GM23248 (cell line): ENCODE measurements around the gene RBM10. TPM values are rescaled to one million over a fixed set of nuclear protein-coding genes. Genes with fewer than 3 reads are reported as not detected.

ENCODE experiments used
- DNase-seq: peaks from one replicate; pipeline ENCODE4 v3.0.0-alpha.2; 2015
- H2AFZ ChIP-seq: fragments of 200-600 bp; sonication (generic); 2 replicates; pipeline ENCODE4 v1.6.1; 2016; ENCODE audit warnings: antibody characterized with exemption
- H3F3A ChIP-seq: fragments of 200-600 bp; sonication (generic); 2 replicates; pipeline ENCODE4 v1.6.1; 2016; ENCODE audit warnings: mild to moderate bottlenecking, antibody characterized with exemption, mixed run types; ENCODE audit not compliant: insufficient read depth
- H3K27ac ChIP-seq: fragments of 200-600 bp; sonication (generic); 2 replicates; pipeline ENCODE4 v1.5.1; 2016; ENCODE audit warnings: mild to moderate bottlenecking
- H3K27me3 ChIP-seq: fragments of 200-600 bp; sonication (generic); replicated peaks from 2 replicates; pipeline ENCODE4 v1.6.1; 2016; ENCODE audit warnings: mild to moderate bottlenecking; ENCODE audit not compliant: insufficient read depth
- H3K36me3 ChIP-seq: fragments of 200-600 bp; sonication (generic); 2 replicates; pipeline ENCODE4 v1.6.1; 2016; ENCODE audit warnings: low read depth, mild to moderate bottlenecking
- H3K4me1 ChIP-seq: fragments of 200-600 bp; sonication (generic); 2 replicates; pipeline ENCODE4 v1.6.1; 2016; ENCODE audit warnings: mild to moderate bottlenecking; ENCODE audit not compliant: insufficient read depth
- H3K4me2 ChIP-seq: fragments of 200-600 bp; sonication (generic); one replicate; pipeline ENCODE4 v1.6.1; 2016; ENCODE audit warnings: mild to moderate bottlenecking; ENCODE audit not compliant: unreplicated experiment
- H3K4me3 ChIP-seq: fragments of 200-600 bp; sonication (generic); 2 replicates; pipeline ENCODE4 v1.5.1; 2016; ENCODE audit warnings: mild to moderate bottlenecking
- H3K79me2 ChIP-seq: fragments of 200-600 bp; sonication (generic); 2 replicates; pipeline ENCODE4 v1.6.1; 2016; ENCODE audit warnings: mild to moderate bottlenecking; ENCODE audit not compliant: insufficient read depth
- H3K9ac ChIP-seq: fragments of 200-600 bp; sonication (generic); 2 replicates; pipeline ENCODE4 v1.6.1; 2016; ENCODE audit warnings: mild to moderate bottlenecking
- H3K9me2 ChIP-seq: fragments of 200-600 bp; sonication (generic); 2 replicates; pipeline ENCODE4 v1.6.1; 2016; ENCODE audit warnings: mixed run types, mild to moderate bottlenecking, moderate library complexity; ENCODE audit not compliant: insufficient read depth
- H3K9me3 ChIP-seq: fragments of 200-600 bp; sonication (generic); one replicate; pipeline ENCODE4 v1.6.1; 2017; ENCODE audit warnings: low read depth
- H4K20me1 ChIP-seq: fragments of 200-600 bp; sonication (generic); 2 replicates; pipeline ENCODE4 v1.6.0; 2016; ENCODE audit not compliant: insufficient read depth
- EZH2 ChIP-seq: fragments of 200-600 bp; sonication (generic); IDR thresholded peaks from 2 replicates; pipeline ENCODE4 v1.6.1; 2018; ENCODE audit warnings: antibody characterized with exemption, mild to moderate bottlenecking; ENCODE audit not compliant: insufficient read depth, poor library complexity, severe bottlenecking
- EZH2phosphoT487 ChIP-seq: fragments of 200-600 bp; sonication (generic); IDR thresholded peaks from 2 replicates; pipeline ENCODE4 v1.6.1; 2018; ENCODE audit warnings: antibody characterized with exemption, moderate library complexity, mild to moderate bottlenecking, low read depth; ENCODE audit not compliant: insufficient read depth
- WGBS, 2 experiments: methylation state at CpG; one replicate each; pipeline ENCODE4 v1.1.6; 2015 to 2017; ENCODE audit warnings: low lambda C conversion rate in 2 of 2, low coverage in 1 of 2; ENCODE audit errors: missing lambda C conversion rate in 2 of 2; 5-methylcytosine and 5-hydroxymethylcytosine counted together
- in situ Hi-C: fragments of 300-500 bp; cut with MboI; formaldehyde crosslinking; loops from 2 replicates; pipeline ENCODE4 v1.15.0; 2020
- polyA plus RNA-seq: library from polyadenylated mRNA; unstranded; fragments of >200 nt; fragmentation: Nextera tagmentation; extraction: Ambion mirVana; gene quantifications from 2 replicates; pipeline ENCODE4 v1.2.1, GENCODE V29; 2016
- total RNA-seq: library from RNA; depleted of rRNA; stranded (reverse); fragments of >200 nt; shearing (Covaris generic); gene quantifications from 2 replicates; pipeline ENCODE4 v1.2.3, GENCODE V29; 2014; rRNA removed

The RBM10 gene, protein sequence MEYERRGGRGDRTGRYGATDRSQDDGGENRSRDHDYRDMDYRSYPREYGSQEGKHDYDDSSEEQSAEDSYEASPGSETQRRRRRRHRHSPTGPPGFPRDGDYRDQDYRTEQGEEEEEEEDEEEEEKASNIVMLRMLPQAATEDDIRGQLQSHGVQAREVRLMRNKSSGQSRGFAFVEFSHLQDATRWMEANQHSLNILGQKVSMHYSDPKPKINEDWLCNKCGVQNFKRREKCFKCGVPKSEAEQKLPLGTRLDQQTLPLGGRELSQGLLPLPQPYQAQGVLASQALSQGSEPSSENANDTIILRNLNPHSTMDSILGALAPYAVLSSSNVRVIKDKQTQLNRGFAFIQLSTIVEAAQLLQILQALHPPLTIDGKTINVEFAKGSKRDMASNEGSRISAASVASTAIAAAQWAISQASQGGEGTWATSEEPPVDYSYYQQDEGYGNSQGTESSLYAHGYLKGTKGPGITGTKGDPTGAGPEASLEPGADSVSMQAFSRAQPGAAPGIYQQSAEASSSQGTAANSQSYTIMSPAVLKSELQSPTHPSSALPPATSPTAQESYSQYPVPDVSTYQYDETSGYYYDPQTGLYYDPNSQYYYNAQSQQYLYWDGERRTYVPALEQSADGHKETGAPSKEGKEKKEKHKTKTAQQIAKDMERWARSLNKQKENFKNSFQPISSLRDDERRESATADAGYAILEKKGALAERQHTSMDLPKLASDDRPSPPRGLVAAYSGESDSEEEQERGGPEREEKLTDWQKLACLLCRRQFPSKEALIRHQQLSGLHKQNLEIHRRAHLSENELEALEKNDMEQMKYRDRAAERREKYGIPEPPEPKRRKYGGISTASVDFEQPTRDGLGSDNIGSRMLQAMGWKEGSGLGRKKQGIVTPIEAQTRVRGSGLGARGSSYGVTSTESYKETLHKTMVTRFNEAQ
- total RNA-seq (40.1 and 40.5 TPM in 2 replicates), polyA plus RNA-seq (28.4 and 30.6 TPM in 2 replicates)

DNA sequence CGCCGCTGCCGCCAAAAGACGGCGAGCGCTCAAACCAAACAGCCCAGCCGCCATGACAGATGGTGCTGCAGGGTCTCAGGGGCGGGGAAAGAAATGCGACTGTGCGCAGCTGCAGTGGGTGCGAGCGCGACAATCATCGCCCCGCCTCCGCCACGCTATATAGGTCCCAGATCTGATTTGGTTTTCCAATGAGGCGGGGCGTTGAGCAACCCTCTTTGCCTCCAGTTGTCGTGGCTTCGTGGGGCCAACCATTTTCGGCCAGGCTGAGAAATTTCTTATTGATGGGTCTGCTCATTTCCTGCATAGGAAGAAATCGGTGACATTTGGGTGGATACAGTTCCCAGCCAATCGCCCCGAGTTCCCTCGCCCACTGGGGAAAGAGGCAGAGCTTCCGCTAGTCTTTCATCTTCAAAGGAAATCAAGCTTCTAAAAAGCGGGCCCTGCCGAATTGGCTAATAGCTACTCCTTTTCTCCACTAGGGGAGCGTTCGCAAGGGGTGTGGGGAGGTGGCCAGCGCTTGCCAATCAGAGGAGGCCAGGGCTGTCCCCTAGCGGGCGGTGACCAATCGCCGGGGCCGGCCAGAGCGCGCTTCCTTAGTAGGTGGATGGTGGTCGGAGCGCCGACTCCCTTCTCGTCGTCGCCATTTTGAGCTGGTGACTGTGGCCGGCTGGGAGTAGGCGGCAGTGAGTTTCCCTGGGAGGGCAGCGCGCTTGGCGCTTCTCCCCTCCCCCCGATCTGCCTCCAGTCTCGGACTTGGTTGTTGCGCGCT is at the start of gene RBM10, which contains the start of gene NDUFB11:
TSS of gene RBM10 (plus strand) at position 596 of the 769 bp plus-strand sequence. CDS start 2,261 bp downstream, outside the sequence.
TSS of gene NDUFB11 (minus strand) at position 77 of the 769 bp plus-strand sequence. CDS start at position 54, 23 bp downstream.
- H3K9me2 ChIP-seq: no peaks in the 10 kb centered on the region
- peak; percentile 95 for DNase-seq
- no peaks in the 10 kb centered on the region for H3K27me3 ChIP-seq
- H3K9ac ChIP-seq: peak within 1 kb of the TSS; percentile 100
- peak within 1 kb of the TSS; percentile 91 for H3K27ac ChIP-seq
- H3F3A ChIP-seq: no peaks in the 10 kb centered on the region
- no peaks in the 10 kb centered on the region for H3K36me3 ChIP-seq
- peak within 1 kb of the TSS; percentile 97 for H3K4me3 ChIP-seq
- 1 to 2% methylated on average over 22 to 24 of the region's 54 CpGs for WGBS, 2 experiments
- H3K4me1 ChIP-seq: no peaks in the 10 kb centered on the region; the same call in none of the 2 replicates
- H2AFZ ChIP-seq: peak within 1 kb of the TSS; percentile 89
- H3K79me2 ChIP-seq: peaks cover 55% of the 10 kb centered on the region
- H3K4me2 ChIP-seq: peak within 1 kb of the TSS; percentile 90
- H3K9me3 ChIP-seq: no peaks in the 10 kb centered on the region
- in situ Hi-C loops: no loop called here
- no peaks in the 10 kb centered on the region; the same call in 1 of the 2 replicates for H4K20me1 ChIP-seq
- TF ChIP-seq EZH2 (no peak), EZH2phosphoT487 (no peak)

DNA sequence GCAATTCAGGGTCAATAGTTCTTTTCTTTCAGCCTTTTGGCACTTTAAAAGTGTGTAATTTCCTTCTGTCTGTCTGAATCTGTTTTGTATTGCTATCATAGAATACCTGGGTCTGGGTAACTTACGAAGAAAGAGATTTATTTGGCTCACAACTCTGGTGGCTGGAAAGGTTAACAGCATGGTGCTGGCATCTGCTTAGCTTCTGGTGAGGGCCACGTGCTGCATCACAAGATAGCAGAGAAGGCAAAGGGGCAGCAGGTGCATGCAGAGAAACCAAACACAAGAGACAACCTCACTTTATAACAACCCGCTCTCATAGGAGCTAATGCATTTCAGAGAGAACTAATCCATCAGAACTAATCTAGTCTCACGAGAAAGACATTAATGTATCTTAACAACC is 48.0 kb upstream of the RBM10 start:
- TF ChIP-seq EZH2: no peak
- TF ChIP-seq EZH2phosphoT487: no peak

DNA sequence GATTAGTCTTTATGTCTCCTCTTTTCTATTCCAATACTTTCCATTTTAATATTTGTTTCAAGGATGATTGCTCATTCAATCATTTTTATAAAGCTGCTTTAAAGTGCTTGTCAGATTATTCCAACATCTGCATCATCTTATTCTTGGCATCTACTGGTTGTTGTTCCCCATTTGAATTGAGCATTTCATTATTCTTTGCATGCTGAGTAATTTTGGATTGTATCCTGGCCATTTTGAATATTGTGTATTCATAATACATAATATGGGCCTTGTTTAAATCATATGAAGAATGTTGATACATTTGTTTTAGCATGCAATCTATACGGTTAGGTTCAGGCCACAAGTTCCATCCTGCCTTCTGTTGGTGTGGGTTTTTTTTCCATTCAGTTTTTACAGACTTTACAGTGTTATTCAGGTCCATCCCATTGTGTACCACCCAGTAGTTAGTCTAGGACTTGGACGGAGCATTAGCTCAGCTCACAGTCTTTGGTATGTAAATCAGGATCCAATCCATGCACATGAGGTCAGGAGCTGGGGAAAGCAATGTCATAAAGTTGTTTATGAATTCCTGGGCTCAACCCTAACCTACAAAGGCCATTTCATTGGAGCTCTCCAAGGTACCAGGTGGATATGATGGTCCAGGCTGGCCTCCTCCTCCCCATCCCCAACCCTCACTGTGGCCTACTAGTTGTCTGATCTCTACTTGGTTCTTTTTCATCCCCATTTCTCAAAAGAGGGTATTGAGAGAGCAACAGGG is 46.5 kb upstream of the RBM10 start:
- Histone ChIP-seq H3K27ac (no peak overlapping the region), H3K9me3 (no peaks in the 10 kb centered on the region), H2AFZ (no peak overlapping the region), H3K4me3 (no peak overlapping the region), H3K4me1 (no peaks in the 10 kb centered on the region), H3K4me2 (no peak overlapping the region), H3K36me3 (no peaks in the 10 kb centered on the region), H3F3A (no peaks in the 10 kb centered on the region), H3K9me2 (no peaks in the 10 kb centered on the region), H3K79me2 (no peaks in the 10 kb centered on the region), H3K9ac (no peak overlapping the region), H4K20me1 (no peaks in the 10 kb centered on the region), H3K27me3 (no peaks in the 10 kb centered on the region)
- no peak for DNase-seq
- no peak for TF ChIP-seq EZH2
- no peak for TF ChIP-seq EZH2phosphoT487
- in situ Hi-C loops: no loop called here
- 48 to 80% methylated on average over 2 of the region's 2 CpGs for WGBS, 2 experiments

More for the DNA sequence above, 48.0 kb upstream of the RBM10 start:
- H3K27me3 ChIP-seq: no peaks in the 10 kb centered on the region
- H3K4me3 ChIP-seq: no peak overlapping the region
- no peak overlapping the region for H3K27ac ChIP-seq
- H2AFZ ChIP-seq: no peak overlapping the region
- no peak overlapping the region for H3K4me2 ChIP-seq
- no peaks in the 10 kb centered on the region for H3K4me1 ChIP-seq
- no peaks in the 10 kb centered on the region for H4K20me1 ChIP-seq
- no peaks in the 10 kb centered on the region for H3K79me2 ChIP-seq
- no peak overlapping the region for H3K9ac ChIP-seq
- no peaks in the 10 kb centered on the region for H3K9me2 ChIP-seq
- 82 to 83% methylated on average over 4 of the region's 4 CpGs for WGBS, 2 experiments
- H3K9me3 ChIP-seq: no peaks in the 10 kb centered on the region
- DNase-seq: no peak
- in situ Hi-C loops: no loop called here
- H3K36me3 ChIP-seq: no peaks in the 10 kb centered on the region
- H3F3A ChIP-seq: no peaks in the 10 kb centered on the region
